HFFc6 (cell line): ENCODE data around the gene PRMT5. TPM values are rescaled to one million over a fixed set of nuclear protein-coding genes. Genes with fewer than 3 reads are reported as not detected.

Experiments used
- DNase-seq: peaks from one replicate; pipeline ENCODE4 v3.0.0-alpha.2; 2018
- H3K27ac Mint-ChIP-seq: 2 replicates; pipeline ENCODE4 v1.8.0; 2020; ENCODE audit warnings: mild to moderate bottlenecking, mixed read lengths
- H3K27me3 Mint-ChIP-seq: 2 replicates; pipeline ENCODE4 v1.8.0; 2021; ENCODE audit warnings: mild to moderate bottlenecking, moderate library complexity, mixed read lengths; ENCODE audit not compliant: insufficient read depth
- H3K36me3 Mint-ChIP-seq: 2 replicates; pipeline ENCODE4 v1.8.0; 2021; ENCODE audit warnings: low read depth, mixed read lengths
- H3K4me1 Mint-ChIP-seq: 2 replicates; pipeline ENCODE4 v1.8.0; 2020; ENCODE audit warnings: low read depth, mixed read lengths
- H3K4me3 Mint-ChIP-seq: 2 replicates; pipeline ENCODE4 v1.8.0; 2020; ENCODE audit warnings: mild to moderate bottlenecking, moderate library complexity, mixed read lengths
- H3K9me3 Mint-ChIP-seq: 2 replicates; pipeline ENCODE4 v1.8.0; 2020; ENCODE audit warnings: mild to moderate bottlenecking, mixed read lengths
- CTCF ChIP-seq: fragments of 200-600 bp; sonication (generic); IDR thresholded peaks from 2 replicates; pipeline ENCODE4 v1.5.0; 2021; ENCODE audit warnings: antibody characterized with exemption, mild to moderate bottlenecking
- total RNA-seq, 6 experiments: library from RNA; stranded (reverse); fragmentation: NEBNext Ultra II Directional; extraction: Animal tissue kit (Norgen Biotek cat#: 25700); gene quantifications; 2 replicates in 1 of 6; 3 replicates in 5 of 6; pipeline ENCODE4 v1.2.3, GENCODE V29; 2021

The PRMT5 gene
- total RNA-seq, 6 experiments from 2014 or later: 102 to 125 (median 110) TPM

- H3K4me3 Mint-ChIP-seq: peak overlapping the region; percentile 93
- H3K36me3 Mint-ChIP-seq: no peaks in the 10 kb centered on the region
- TF ChIP-seq CTCF: no peak
- H3K9me3 Mint-ChIP-seq: no peaks in the 10 kb centered on the region
- DNase-seq: peak; percentile 69
- peaks cover 41% of the 10 kb centered on the region for H3K4me1 Mint-ChIP-seq
- H3K27me3 Mint-ChIP-seq: peaks cover 2% of the 10 kb centered on the region
- H3K27ac Mint-ChIP-seq: peak overlapping the region; percentile 90
Measured at GRCh38 chr14:22887260-22887989, 41.8 kb downstream of the PRMT5 start.

- Mint-ChIP-seq H3K36me3 (no peaks in the 10 kb centered on the region), H3K4me3 (peak overlapping the region; percentile 93), H3K27ac (peak overlapping the region; percentile 90), H3K4me1 (peaks cover 48% of the 10 kb centered on the region), H3K9me3 (no peaks in the 10 kb centered on the region), H3K27me3 (peaks cover 3% of the 10 kb centered on the region)
- no peak for DNase-seq
- no peak for TF ChIP-seq CTCF
Measured at GRCh38 chr14:22886500-22887259, 42.5 kb downstream of the PRMT5 start.

GRCh38 chr14:22885975-22886374 lies 43.2 kb downstream of the PRMT5 start:
- Mint-ChIP-seq H3K9me3 (no peaks in the 10 kb centered on the region), H3K36me3 (no peaks in the 10 kb centered on the region), H3K27ac (0 out of 2 replicates have a peak overlapping the region, but pooled peaks have one; percentile 2)

GRCh38 chr14:22884738-22885523 lies 44.2 kb downstream of the PRMT5 start:
- H3K4me3 Mint-ChIP-seq: no peak overlapping the region
- H3K9me3 Mint-ChIP-seq: no peaks in the 10 kb centered on the region
- no peak for TF ChIP-seq CTCF
- no peaks in the 10 kb centered on the region for H3K36me3 Mint-ChIP-seq
- peaks cover 44% of the 10 kb centered on the region for H3K4me1 Mint-ChIP-seq
- H3K27me3 Mint-ChIP-seq: peaks cover 3% of the 10 kb centered on the region
- DNase-seq: no peak
- H3K27ac Mint-ChIP-seq: no peak overlapping the region; the same call in 1 of the 2 replicates

More at GRCh38 chr14:22885975-22886374, 43.2 kb downstream of the PRMT5 start:
- peaks cover 50% of the 10 kb centered on the region for H3K4me1 Mint-ChIP-seq
- DNase-seq: no peak
- no peak for TF ChIP-seq CTCF
- peaks cover 3% of the 10 kb centered on the region for H3K27me3 Mint-ChIP-seq
- peak overlapping the region; percentile 93 for H3K4me3 Mint-ChIP-seq

GRCh38 chr14:22884076-22884737 lies 45.0 kb downstream of the PRMT5 start:
- no peak for DNase-seq
- H3K27me3 Mint-ChIP-seq: peaks cover 3% of the 10 kb centered on the region
- H3K4me3 Mint-ChIP-seq: no peak overlapping the region
- H3K36me3 Mint-ChIP-seq: no peaks in the 10 kb centered on the region
- no peaks in the 10 kb centered on the region for H3K9me3 Mint-ChIP-seq
- H3K27ac Mint-ChIP-seq: no peak overlapping the region
- peaks cover 40% of the 10 kb centered on the region for H3K4me1 Mint-ChIP-seq
- no peak for TF ChIP-seq CTCF
